GM19455 (cell line): Measurements from ENCODE around the gene SCIMP.
"Not testable (repeated sequence)": the region's sequence is repeated elsewhere in the genome, so short reads cannot be mapped to it uniquely, and the experiment has no call there.

Source experiments
- ATAC-seq: cut with Tn5 transposase; IDR thresholded peaks from one replicate; pipeline ENCODE4 v1.9.1; 2021; ENCODE audit not compliant: unreplicated experiment

The SCIMP gene

DNA sequence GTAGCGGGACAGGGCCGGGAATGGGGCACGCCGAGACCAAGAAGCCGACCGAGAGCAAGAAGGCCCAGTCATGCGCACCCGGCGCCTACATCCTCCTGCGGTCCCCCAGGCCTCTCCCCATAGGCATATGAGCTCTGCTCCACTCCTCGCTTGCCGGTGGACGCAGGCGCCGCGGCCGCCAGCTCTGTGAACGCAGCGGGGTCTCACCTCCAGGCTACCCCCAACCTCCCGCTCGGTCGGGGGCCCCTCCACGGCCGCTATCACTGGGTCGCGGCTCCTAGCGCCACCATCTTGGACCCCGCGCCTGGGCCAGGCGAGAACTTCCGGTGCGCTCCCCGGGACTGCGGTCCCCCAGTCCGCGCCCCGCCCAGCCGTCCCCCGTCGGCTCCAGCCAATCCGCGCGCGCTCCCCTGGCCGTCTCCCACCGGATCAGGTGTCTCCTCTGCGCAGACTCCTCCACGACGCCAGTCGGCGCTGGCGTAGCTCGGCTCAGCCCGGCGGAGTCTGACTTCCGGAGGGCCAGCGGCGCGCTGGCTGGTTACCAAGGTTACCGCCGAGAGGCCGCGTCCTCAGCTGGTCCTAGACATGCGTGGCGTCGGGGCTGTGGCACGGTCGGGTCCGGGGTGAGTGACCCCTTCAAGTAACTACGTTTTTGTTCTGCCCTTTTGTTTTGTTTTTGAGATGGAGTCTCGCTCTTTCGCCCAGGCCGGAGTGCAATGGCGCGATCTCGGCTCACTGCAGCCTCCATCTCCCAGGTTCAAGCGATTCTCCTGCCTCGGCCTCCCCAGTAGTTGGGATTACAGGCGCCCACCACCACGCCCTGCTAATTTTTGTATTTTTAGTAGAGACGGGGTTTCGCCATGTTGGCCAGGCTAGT is 42.9 kb downstream of the SCIMP start, which contains the start of gene ZNF594:
ZNF594 (minus strand) TSS at position 328 of the 877 bp plus-strand sequence. CDS start 7,612 bp downstream, outside the sequence.
- peak; percentile 94 for ATAC-seq

DNA sequence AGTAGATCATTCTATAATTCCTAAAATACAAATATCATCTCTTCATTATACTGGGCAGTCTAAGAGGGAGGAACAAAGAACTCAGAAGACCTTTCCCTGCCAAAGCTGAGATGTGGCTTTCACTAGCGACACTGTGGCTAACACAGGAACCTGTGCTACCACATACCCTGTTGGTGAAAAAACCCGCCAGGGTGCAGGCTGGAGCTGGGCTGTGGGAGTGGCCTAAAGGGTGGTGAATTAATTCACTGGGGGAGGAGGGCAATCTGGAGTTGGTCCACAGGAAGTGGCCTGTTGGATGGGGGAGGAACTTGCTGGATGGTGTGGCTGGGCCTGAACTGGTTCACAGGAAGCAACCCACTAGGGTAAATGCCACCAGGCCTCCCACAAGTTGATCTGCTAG is 50.4 kb downstream of the SCIMP start:
- no peak for ATAC-seq

DNA sequence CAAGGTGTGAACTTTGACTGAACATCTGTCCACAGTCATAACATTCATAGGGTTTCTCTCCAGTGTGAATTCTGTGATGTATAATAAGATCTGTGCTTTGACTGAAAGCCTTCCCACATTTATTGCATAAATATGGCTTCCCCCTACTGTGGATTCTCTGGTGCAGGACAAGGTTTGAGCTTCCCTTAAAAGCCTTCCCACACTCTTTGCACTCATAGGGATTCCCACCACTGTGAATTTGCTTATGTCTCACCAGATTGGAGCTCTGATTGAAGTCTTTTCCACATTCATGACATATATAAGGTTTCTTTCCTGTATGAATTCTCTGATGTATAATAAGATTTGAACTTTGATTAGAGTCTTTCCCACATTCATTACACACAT is 51.3 kb downstream of the SCIMP start:
- no peak for ATAC-seq

DNA sequence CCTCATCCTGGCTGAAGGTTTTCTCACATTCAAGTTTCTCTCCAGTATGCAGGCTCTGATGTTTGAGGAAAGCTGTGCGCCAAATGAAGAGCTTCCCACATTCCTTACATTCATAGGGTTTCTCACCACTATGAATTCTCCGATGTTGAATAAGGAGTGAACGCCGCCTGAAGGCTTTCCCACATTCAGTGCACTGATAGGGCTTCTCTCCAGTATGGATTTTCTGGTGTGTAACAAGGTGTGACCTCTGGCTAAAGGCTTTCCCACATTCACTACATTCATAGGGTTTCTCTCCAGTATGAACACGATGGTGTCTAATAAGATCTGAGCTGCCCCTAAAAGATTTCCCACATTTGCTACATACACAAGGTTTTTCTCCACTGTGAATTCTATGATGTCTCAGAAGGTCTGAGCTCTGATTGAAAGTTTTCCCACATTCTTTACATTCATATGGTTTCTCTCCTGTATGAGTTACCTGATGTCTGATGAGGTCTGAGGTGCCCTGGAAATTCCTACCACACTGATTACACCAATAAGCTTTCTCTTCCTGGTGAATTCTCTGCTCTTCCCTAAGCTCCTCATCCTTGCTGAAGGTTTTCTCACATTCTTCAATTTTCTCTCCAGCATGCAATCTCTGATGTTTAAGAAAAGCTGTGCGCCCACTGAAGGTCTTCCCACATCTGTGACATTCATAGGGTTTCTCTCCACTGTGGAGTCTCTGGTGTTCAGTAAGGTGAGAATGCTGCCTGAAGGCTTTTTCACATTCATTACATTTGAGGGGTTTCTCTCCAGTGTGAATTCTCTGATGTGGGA is 51.9 kb downstream of the SCIMP start:
- ATAC-seq, result no peak

DNA sequence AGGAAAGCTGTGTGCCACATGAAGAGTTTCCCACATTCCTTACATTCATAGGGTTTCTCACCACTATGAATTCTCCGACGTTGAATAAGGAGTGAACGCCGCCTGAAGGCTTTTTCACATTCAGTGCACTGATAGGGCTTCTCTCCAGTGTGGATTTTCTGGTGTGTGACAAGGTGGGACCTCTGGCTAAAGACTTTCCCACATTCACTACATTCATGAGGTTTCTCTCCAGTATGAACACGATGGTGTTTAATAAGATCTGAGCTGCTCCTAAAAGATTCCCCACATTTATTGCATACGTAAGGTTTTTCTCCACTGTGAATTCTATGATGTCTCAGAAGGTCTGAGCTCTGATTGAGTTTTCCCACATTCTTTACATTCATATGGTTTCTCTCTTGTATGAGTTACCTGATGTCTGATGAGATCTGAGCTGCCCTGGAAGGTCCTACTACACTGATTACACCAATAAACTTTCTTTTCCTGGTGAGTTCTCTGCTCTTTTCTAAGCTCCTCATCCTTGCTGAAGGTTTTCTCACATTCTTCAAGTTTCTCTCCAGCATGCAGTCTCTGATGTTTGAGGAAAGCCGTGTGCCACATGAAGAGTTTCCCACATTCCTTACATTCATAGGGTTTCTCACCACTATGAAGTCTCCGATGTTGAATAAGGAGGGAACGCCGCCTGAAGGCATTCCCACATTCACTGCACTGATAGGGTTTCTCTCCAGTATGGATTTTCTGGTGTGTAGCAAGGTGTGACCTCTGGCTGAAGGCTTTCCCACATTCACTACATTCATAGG is 53.0 kb downstream of the SCIMP start:
- no peak for ATAC-seq

DNA sequence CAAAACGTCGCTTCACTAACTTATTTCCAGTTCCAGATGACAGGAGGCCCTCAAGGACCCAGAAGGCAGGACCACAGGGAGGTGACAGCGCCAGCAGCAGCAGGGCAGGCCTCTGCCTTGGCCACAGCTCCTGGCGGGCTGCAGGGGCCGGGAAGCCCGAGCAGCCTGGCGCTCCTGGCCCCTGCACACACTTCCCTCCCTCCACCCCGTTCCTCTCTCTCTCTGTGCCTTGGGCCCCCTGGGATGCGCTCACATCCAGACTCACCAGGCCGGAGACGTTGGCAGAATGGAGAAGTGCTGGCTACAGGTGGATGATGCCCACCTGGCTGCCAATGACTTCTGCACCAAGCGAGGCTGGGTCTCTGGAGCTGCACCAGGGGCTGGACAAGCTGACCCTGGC is 55.7 kb downstream of the SCIMP start:
- ATAC-seq, result no peak

DNA sequence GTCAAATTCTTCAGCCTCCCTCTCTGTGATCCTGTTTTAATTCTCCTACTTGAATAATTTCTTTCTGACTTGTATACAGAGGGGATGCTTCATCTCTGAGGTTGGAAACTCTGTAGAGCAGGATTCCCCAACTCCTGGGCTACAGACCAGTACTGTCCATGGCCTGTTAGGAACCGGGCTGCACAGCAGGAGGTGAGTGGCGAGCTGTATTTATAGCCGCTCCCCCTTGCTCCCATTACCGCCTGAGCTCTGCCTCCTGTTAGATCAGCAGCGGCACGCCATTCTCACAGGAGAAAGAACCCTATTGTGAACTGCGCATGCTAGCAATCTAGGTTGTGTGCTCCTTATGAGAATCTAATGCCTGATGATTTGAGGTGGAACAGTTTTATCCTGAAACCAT is 59.6 kb downstream of the SCIMP start:
- ATAC-seq, result not testable (repeated sequence)

DNA sequence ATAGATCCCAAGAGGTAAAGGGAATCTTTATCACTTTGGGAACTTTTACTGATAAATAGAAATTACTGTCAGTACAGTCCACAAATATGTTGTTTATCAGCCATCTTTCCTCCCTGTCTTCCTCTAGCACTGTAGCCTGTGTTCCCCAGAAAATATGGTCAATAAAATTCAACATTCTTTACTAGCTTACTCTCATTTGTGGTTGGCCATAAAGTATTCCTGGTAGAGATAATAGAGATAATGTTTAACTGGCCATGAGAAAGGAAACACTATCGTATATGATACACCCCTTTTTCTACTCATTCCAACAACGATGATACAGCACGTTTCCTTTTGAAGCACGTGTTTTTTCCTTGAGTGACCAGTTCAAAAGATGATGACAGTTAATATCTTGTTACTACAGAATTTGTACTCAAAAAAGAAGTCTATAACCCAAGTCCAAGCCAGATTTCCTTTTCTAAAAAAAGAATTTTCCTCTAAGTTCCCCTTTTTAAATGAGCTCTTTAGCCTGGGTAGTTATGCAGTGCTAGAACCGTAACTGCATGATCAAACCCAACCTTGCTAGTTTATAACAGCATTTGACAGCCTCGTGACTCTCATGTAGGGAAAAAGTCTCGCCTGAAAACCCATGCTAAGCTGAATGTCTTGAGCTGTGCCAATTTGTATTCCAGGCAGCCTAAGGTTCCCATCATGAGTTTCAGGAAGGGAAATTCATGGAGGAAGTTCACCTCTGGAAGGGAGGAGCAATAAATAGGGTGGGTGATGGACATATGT is 68.7 kb downstream of the SCIMP start:
- ATAC-seq, result not testable (repeated sequence)

DNA sequence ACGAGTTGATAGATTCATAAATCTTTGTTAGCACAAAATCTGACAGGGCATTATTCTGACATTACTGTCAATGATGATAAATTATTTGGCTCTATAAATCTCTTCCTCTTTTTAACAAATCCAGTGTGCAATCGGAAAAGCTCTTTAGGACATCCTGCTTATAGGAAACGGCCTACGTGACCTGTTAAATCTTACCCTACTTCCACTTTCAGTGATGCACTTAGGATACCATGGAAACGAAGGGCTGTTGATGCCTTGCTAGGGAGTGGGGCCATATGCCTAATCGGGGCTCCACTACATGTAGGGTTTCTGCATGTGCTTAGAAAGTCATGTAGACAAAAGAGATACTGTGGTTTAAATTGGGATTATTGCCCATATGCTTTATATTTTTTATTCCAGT is 70.2 kb downstream of the SCIMP start:
- ATAC-seq, result no peak

DNA sequence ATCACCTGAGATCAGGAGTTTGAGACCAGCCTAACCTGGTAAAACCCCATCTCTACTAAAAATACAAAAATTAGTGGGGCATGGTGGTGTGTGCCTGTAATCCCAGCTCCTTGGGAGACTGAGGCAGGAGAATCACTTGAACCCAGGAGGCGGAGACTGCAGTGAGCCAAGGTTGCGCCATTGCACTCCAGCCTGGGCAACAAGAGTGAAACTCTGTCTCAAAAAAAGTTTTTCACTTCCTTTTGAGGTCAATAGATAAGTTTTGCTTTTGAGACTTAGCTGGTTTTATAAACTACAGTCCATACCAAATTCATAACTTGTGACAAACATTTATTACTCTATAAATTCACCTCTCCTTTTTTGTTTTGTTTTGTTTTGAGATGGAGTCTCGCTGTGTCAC is 72.9 kb downstream of the SCIMP start:
- ATAC-seq, result not testable (repeated sequence)

DNA sequence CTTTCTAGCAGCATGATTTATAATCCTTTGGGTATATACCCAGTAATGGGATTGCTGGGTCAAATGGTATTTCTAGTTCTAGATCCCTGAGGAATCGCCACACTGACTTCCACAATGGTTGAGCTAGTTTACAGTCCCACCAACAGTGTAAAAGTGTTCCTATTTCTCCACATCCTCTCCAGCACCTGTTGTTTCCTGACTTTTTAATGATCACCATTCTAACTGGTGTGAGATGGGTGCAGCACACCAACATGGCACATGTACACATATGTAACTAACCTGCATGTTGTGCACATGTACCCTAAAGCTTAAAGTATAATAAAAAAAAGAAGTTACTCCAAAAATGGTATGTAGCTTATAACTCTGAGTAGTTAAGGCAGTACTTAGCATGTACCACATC is 74.0 kb downstream of the SCIMP start:
- ATAC-seq, result not testable (repeated sequence)
